ENCODE data around the gene APOL5. TPM values are rescaled to one million over a fixed set of nuclear protein-coding genes. Genes with fewer than 3 reads are reported as not detected.

APOL5 gene
- polyA plus RNA-seq, 1 of the 3 experiments (the other 2 are of a cell fraction) = not detected

- no peaks in the 10 kb centered on the region for H3K9me3 ChIP-seq
- ChIA-PET POLR2A (no interaction called here), CTCF (no interaction called here)
- H2AFZ ChIP-seq (ENCODE audit: low read depth) = no peak overlapping the region
- peaks cover 6 to 9% of the 10 kb centered on the region in 2 experiments for H3K36me3 ChIP-seq (replicated peaks in 1 of 2; ENCODE audit: control insufficient read depth in 1 of 2, insufficient read depth in 2 of 2, low read length in 1 of 2)
- H3K27ac ChIP-seq (ENCODE audit: low read depth in 2 of 2, low read length in 1 of 2) = no peak overlapping the region
- H4K20me1 ChIP-seq (ENCODE audit: insufficient read depth) = no peaks in the 10 kb centered on the region
- H3F3A ChIP-seq (replicated peaks; ENCODE audit: insufficient read depth) = peaks cover 6% of the 10 kb centered on the region
- 90% methylated on average over 9 of the region's 9 CpGs for WGBS (ENCODE audit: low lambda C conversion rate)
- H3K9ac ChIP-seq = no peak overlapping the region
- no peak for TF ChIP-seq IRF3 (IDR thresholded peaks at IDR 0.05; ENCODE audit: low read depth, low read length)
- no peak for TF ChIP-seq RAD21 (IDR thresholded peaks at IDR 0.05; ENCODE audit: low read length)
- TF ChIP-seq, protein P1, sequence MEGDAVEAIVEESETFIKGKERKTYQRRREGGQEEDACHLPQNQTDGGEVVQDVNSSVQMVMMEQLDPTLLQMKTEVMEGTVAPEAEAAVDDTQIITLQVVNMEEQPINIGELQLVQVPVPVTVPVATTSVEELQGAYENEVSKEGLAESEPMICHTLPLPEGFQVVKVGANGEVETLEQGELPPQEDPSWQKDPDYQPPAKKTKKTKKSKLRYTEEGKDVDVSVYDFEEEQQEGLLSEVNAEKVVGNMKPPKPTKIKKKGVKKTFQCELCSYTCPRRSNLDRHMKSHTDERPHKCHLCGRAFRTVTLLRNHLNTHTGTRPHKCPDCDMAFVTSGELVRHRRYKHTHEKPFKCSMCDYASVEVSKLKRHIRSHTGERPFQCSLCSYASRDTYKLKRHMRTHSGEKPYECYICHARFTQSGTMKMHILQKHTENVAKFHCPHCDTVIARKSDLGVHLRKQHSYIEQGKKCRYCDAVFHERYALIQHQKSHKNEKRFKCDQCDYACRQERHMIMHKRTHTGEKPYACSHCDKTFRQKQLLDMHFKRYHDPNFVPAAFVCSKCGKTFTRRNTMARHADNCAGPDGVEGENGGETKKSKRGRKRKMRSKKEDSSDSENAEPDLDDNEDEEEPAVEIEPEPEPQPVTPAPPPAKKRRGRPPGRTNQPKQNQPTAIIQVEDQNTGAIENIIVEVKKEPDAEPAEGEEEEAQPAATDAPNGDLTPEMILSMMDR (IDR thresholded peaks at IDR 0.05) = no peak
- TF ChIP-seq FOXM1 (IDR thresholded peaks at IDR 0.05; ENCODE audit: low read depth) = no peak
- no peak for TF ChIP-seq MXI1 (IDR thresholded peaks at IDR 0.05; ENCODE audit: low read depth, low read length)
- no peak for DNase-seq
- no peak overlapping the region for H3K4me3 ChIP-seq (ENCODE audit: low read depth in 2 of 2, low read length in 1 of 2)
- no peaks in the 10 kb centered on the region for H3K79me2 ChIP-seq (ENCODE audit: insufficient read depth)
- H3K4me2 ChIP-seq = no peak overlapping the region
- H3K27me3 ChIP-seq (ENCODE audit: insufficient read depth) = no peaks in the 10 kb centered on the region
- H3K4me1 ChIP-seq (ENCODE audit: control insufficient read depth in 1 of 2, insufficient read depth in 2 of 2, low read depth in 1 of 2, low read length in 1 of 2) = peaks cover 0 to 2% of the 10 kb centered on the region in 2 experiments; a peak in 1 of 4 replicates
- H3K9me2 ChIP-seq = no peaks in the 10 kb centered on the region
Observed at GRCh38 chr22:35732116-35732515, 14.4 kb downstream of the APOL5 start.

- Histone ChIP-seq H3K9me2 (no peaks in the 10 kb centered on the region), H3K4me3 (ENCODE audit: low read depth in 2 of 2, low read length in 1 of 2) (no peak overlapping the region), H3K9me3 (no peaks in the 10 kb centered on the region), H2AFZ (ENCODE audit: low read depth) (no peak overlapping the region), H3K9ac (no peak overlapping the region), H3K27me3 (ENCODE audit: insufficient read depth) (no peaks in the 10 kb centered on the region), H3F3A (replicated peaks; ENCODE audit: insufficient read depth) (peaks cover 6% of the 10 kb centered on the region), H4K20me1 (ENCODE audit: insufficient read depth) (no peaks in the 10 kb centered on the region), H3K79me2 (ENCODE audit: insufficient read depth) (no peaks in the 10 kb centered on the region), H3K4me1 (ENCODE audit: control insufficient read depth in 1 of 2, insufficient read depth in 2 of 2, low read depth in 1 of 2, low read length in 1 of 2) (peaks cover 0 to 2% of the 10 kb centered on the region in 2 experiments; a peak in 1 of 4 replicates), H3K27ac (ENCODE audit: low read depth in 2 of 2, low read length in 1 of 2) (no peak overlapping the region), H3K4me2 (no peak overlapping the region), H3K36me3 (replicated peaks in 1 of 2; ENCODE audit: control insufficient read depth in 1 of 2, insufficient read depth in 2 of 2, low read length in 1 of 2) (peaks cover 6 to 18% of the 10 kb centered on the region in 2 experiments)
- ChIA-PET CTCF (interaction anchor here (1.1 kb wide), 1 partner anchor 18 kb away, joined by 3 read pairs; no protein-coding TSS in a partner anchor), POLR2A (no interaction called here)
- DNase-seq = no peak
- WGBS (ENCODE audit: low lambda C conversion rate) = 81% methylated on average over 9 of the region's 10 CpGs
- TF ChIP-seq SIN3A (IDR thresholded peaks at IDR 0.05; ENCODE audit: borderline replicate concordance, low read depth, low read length) = no peak
- no peak for TF ChIP-seq MXI1 (IDR thresholded peaks at IDR 0.05; ENCODE audit: low read depth, low read length)
- TF ChIP-seq MEF2A (IDR thresholded peaks at IDR 0.05; ENCODE audit: borderline replicate concordance, low read depth) = no peak
- TF ChIP-seq, protein P2, sequence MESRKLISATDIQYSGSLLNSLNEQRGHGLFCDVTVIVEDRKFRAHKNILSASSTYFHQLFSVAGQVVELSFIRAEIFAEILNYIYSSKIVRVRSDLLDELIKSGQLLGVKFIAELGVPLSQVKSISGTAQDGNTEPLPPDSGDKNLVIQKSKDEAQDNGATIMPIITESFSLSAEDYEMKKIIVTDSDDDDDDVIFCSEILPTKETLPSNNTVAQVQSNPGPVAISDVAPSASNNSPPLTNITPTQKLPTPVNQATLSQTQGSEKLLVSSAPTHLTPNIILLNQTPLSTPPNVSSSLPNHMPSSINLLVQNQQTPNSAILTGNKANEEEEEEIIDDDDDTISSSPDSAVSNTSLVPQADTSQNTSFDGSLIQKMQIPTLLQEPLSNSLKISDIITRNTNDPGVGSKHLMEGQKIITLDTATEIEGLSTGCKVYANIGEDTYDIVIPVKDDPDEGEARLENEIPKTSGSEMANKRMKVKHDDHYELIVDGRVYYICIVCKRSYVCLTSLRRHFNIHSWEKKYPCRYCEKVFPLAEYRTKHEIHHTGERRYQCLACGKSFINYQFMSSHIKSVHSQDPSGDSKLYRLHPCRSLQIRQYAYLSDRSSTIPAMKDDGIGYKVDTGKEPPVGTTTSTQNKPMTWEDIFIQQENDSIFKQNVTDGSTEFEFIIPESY (IDR thresholded peaks at IDR 0.05; ENCODE audit: borderline replicate concordance, low read depth) = no peak
- TF ChIP-seq, protein P3, sequence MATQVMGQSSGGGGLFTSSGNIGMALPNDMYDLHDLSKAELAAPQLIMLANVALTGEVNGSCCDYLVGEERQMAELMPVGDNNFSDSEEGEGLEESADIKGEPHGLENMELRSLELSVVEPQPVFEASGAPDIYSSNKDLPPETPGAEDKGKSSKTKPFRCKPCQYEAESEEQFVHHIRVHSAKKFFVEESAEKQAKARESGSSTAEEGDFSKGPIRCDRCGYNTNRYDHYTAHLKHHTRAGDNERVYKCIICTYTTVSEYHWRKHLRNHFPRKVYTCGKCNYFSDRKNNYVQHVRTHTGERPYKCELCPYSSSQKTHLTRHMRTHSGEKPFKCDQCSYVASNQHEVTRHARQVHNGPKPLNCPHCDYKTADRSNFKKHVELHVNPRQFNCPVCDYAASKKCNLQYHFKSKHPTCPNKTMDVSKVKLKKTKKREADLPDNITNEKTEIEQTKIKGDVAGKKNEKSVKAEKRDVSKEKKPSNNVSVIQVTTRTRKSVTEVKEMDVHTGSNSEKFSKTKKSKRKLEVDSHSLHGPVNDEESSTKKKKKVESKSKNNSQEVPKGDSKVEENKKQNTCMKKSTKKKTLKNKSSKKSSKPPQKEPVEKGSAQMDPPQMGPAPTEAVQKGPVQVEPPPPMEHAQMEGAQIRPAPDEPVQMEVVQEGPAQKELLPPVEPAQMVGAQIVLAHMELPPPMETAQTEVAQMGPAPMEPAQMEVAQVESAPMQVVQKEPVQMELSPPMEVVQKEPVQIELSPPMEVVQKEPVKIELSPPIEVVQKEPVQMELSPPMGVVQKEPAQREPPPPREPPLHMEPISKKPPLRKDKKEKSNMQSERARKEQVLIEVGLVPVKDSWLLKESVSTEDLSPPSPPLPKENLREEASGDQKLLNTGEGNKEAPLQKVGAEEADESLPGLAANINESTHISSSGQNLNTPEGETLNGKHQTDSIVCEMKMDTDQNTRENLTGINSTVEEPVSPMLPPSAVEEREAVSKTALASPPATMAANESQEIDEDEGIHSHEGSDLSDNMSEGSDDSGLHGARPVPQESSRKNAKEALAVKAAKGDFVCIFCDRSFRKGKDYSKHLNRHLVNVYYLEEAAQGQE (IDR thresholded peaks at IDR 0.05; ENCODE audit: low read depth, low read length) = no peak
- TF ChIP-seq USF2 (IDR thresholded peaks at IDR 0.05; ENCODE audit: borderline replicate concordance, low read depth, low read length) = no peak
- no peak for TF ChIP-seq YY1 (IDR thresholded peaks at IDR 0.05; ENCODE audit: low read depth)
- no peak for TF ChIP-seq PBX3 (IDR thresholded peaks at IDR 0.05)
- no peak for TF ChIP-seq EP300 (IDR thresholded peaks at IDR 0.05; ENCODE audit: borderline replicate concordance in 1 of 2, low read depth in 1 of 2, low read length in 1 of 2)
Observed at GRCh38 chr22:35733036-35733435, 15.4 kb downstream of the APOL5 start.
